NCI-H510A (cell line): ENCODE data around the gene TEK.

Experiments used
- DNase-seq: peaks from one replicate; lab custom pipeline; 2025; lab: John Stamatoyannopoulos, UW

The TEK gene

DNA sequence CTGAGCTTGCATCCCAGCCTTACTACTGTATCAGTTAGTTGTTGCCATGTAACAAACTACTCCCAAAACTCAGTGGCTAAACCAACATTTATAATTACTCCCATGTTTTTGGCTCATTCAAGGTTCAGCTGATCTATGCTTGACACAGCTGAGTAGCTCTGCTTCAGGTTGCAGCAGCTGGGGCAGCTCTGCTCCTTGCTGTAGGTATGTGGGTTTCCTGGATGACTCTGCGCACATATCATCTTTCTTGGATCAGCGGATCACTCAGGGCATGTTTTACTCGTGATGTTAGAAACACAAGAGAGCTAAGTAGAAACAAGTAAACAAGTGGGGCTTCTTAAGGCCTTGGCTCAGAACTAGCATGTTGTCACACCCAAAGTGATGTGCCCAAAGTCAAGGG, 15.1 kb downstream of the TEK start:
- no peak for DNase-seq

DNA sequence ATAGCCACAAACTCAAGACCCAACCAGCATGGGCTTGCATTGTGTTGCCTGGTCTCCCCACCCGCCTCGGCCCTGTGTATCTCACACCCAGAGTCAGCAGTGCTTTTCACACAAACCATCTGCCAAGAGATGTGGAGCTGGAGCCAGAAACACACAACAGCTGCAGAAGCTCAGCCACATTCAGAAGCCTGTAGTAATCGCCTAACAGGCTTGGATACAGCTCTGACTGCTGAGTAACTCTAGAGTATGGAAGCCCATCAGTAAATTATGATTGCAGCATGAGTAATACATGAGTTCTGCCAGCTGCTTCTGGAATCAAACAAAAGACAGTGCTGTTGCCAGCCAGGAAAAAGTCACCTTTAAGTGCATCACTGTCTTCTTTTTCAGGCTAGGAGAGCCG, 16.0 kb downstream of the TEK start:
- no peak for DNase-seq

DNA sequence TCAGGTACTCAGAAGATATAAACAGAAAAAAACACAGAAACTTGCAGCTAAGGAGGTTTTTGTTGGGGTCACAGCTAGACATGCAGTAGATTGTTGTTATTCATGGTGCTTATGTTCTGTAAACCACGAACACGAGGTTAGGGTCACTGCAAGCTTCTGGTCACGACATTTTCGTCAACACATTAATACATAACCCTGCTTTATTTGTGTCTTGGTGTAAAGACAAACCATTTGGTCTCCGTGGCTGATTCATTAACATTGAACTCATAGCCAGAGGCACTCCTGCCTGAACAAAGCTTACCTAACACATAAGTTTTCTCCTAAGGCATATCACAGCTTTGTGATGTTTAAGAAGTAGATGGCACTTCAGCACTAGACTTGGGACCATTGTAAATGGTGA, 16.9 kb downstream of the TEK start:
- no peak for DNase-seq

DNA sequence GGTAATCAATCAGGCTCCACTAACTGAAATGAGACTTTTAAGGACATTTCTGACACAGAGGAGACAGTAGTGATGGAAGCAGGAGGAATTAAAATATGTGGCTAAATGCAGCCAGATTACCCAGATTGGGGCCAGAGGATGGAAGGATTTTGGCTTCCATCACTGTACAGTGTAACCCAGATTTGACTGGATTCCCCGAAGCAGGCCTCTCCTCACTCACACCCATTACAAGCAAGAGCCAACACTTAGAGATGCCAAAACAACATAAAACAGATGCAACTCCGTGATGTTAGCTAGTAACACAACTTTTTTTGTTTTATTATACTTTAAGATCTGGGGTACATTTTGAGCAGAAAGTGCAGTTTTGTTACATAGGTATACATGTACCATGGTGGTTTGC, 17.6 kb downstream of the TEK start:
- no peak for DNase-seq

DNA sequence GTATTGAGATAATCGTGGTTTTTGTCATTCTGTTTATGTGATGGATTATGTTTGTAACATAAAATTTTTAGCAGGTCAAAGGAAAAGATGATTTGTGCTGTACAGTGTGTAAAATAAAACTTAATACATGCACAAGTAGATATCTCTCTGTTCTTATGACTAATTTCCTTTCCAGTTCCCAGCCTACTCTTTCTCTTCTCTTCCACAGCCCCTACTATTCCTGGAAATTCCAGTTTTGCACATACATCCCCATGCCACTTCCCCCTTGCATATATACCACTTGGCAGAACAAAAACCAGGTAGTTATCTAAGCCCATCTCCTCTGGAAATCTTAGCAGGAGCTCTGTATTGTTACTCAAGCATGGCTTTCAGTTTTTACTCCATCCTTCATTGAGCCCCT, 20.2 kb downstream of the TEK start:
- no peak for DNase-seq

DNA sequence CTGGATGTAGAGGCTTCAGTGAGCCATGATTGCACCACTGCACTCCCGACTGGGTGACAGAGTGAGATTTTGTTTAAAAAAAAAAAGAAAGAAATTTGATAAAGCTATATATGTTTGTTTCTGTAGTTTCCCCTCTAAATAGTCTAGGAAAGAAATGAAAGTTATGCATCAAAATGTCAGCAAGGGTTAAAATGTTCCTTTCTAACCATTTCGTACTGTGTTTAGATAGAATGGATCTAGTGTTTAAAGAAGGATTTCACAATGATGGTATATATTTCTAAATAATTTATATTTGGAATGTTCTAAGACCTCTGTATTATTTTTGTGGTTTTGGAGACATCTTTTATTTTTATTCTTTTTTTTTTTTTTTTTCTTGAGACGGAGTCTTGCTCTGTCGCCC, 22.7 kb downstream of the TEK start:
- DNase-seq: no peak

DNA sequence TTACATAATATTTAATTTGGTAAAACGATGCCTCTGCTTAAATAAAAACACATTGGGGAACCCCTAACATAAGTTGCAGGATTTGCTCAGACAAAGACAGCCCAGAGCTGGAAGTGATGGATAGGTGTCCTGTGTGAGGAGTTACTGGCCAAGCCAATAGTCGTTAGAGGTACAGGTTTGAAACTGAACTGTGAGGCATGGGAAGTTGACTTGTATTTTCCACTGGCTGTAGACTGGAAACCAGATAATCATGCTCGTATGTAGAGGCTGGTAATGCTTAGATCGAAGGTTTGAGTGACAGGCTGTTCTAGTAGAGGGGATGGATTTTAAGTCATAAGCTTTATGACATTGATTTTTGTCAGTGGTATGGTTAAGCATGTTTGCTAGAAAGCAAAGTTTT, 24.8 kb downstream of the TEK start:
- DNase-seq: no peak

DNA sequence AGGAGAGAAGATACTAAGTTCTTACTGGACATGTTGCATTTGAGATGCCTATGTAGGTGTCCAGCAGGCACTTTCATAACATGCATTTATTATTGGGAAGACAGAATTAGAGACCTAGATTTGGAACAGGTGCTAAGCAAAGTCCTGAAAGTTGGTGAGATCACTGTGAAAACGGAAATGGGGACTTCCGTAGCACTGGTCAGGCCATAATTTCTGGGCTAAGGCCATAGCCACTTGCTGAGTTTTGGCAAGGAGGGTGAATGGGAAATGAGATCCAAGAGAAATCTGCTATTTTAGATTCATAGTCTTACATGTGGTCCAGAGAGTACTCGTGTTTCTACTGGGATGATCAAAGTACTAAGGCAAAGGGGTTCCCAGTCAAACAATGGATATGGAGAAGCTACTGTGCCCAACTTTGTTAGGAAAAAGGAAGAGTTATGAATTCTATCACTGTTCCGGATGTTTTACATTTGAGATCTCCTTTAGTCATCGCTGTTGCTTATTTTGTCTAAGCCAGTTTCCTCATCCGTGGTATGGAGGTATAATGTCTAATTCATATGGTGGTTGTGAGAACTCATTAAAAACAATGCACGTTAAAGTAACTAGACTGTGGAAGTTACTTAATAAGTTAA, 33.4 kb downstream of the TEK start:
- DNase-seq: no peak

DNA sequence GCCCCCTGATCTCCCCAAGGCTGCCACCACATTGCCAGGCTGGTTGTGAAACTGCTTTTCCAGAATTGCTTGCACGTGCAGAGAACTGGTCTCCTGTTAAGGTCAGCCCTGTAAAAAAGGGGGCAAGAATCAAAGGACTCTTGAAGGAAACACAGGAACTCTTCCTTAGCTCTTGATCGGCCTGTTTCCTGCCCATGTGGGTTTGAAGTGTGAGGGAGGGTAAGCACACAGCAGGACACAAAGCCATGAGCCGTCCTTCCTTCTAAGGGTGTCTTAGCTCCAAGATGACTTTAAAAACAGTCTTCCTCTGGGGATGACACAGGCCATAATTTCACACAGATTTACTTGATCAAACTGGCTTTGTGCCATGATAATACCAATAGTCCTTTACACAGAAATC, 36.1 kb downstream of the TEK start:
- no peak for DNase-seq

DNA sequence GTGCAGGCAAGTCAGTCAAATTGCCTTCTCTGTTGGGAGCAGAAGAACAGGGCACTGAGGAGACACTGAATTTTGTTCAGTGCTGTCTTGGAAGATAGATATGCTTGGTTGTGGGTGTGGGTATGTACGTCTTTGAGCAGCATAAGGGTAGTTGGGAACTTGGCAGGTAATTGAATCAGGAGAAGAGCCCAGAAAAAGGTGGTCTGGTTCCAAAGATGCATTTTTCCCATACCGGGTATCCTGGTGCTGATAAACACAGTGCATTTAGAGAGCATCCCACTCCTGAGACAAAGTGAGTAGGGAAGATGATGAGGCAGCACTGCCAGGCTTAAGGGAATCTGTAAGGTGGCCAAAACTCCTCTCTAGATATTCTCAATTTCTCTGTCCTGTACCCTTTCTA, 40.6 kb downstream of the TEK start:
- no peak for DNase-seq

DNA sequence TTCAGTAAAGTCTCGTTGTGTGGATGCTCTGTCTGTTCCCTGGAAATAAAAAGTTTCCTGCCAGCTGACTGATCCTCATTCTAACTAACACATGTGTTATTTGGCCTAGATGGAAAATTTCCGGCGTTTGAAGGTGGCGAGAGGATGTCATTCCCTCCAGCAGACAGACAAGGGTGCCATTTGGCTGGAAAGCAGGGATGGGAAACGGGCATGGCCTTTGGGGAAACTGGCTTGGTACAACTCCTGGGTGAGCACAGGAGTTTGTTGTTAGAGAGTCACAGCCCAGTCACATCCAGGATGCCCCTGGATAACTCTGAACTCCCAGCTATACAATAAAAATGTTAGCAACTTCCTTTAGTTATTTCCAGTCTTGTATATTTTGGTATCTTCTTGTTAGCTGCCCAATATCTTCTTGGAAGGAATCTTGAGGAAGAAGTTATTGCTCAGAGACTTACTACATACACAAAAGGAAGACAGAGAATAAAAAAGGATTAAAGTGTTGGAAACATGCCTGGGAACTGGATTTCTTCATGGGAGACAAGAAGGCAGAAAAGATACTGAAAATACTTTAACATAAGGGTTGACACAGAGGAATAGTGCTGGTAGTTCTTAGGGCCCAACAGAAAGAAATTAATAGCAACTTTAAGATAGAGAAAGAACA, 41.9 kb downstream of the TEK start:
- no peak for DNase-seq

DNA sequence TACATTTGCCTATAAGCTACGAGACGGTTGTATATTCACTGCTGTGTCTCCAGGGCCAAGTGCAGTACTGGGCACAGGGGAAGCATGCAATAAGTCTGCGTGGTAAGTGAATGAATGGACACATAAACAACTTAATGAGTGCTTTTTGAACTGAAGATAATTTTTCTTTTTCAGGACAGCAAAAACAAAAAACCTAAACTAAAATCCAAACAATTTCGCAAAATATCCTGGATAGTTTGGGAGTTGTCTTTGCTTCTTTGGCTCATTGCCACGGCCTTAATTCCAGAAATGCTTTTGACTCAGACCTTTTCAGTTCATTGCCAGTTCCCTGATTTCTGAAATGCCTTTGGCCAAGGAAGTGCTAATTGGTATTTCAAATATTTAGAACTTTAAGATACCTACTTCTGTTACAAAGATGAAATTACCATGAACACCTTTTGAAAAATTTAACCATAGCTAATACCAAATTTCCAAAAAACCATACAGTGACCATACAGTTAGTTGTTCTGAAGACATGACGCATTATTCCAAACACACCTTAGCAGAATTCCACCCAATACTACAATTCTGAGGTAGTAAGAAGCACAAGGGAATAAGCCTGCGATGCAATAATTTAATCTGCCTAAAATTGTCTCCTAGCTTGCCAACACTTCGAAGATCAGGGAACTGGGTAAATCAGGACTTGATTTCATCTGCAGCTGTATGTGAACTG, 42.8 kb downstream of the TEK start:
- no peak for DNase-seq

DNA sequence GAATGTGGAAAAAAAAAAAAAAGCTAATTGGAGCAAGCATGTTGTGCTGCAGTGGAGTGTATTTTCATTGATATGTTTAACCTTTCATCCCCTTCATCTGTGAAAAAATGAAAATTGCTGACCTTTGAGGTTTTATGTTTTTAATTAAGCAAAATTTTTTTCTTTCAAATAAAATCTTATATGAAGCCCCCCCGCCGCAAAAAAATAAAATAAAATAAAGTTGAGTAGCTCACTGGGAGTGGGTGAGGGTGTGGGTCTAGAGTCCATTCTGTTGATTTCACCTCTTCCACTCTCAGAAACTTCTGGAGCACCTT, 43.3 kb downstream of the TEK start:
- no peak for DNase-seq

DNA sequence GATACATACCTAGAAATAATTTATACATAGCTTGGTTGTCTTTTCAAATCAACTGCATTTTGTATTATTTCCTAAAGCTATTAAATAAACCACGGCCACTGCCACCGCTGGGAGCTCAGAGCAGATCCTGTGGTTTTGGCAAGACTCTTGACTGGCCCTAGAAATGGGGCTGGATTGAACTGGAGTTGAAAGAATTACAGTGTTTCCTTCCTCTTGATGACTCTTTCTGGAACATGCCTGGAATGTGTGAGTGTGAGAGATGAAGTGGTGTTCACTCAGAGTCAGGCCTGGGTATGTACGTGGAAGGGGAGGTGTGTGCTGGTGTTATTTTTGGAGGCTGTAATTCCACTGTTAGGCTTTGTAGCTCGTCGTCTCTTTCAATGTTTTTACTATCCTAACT, 45.9 kb downstream of the TEK start:
- DNase-seq: no peak

DNA sequence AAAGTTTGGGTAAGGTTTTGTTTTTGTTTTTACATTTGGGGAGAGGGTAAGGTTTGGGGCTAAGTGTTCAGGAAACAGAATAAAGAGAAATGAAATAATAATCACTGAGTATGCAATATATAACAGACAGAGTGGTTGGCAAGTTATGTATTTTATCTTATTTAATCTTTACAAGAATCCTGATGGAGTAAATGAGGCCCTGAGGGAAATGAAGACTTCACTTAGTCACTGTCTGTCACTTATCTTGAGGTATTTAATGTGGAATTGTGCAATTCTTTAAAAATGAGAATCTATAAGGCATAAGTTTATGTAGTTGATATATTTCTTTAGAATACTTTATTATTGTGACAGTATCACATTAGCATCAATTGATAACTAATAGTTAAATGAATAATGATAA, 48.1 kb downstream of the TEK start:
- no peak for DNase-seq

DNA sequence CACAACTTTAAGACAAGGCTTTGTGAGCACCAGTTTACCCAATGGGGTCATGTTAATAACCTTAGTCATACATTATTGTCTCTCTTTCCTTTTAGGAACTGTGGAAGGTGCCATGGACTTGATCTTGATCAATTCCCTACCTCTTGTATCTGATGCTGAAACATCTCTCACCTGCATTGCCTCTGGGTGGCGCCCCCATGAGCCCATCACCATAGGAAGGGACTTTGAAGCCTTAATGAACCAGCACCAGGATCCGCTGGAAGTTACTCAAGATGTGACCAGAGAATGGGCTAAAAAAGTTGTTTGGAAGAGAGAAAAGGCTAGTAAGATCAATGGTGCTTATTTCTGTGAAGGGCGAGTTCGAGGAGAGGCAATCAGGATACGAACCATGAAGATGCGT, 48.7 kb downstream of the TEK start:
- no peak for DNase-seq

DNA sequence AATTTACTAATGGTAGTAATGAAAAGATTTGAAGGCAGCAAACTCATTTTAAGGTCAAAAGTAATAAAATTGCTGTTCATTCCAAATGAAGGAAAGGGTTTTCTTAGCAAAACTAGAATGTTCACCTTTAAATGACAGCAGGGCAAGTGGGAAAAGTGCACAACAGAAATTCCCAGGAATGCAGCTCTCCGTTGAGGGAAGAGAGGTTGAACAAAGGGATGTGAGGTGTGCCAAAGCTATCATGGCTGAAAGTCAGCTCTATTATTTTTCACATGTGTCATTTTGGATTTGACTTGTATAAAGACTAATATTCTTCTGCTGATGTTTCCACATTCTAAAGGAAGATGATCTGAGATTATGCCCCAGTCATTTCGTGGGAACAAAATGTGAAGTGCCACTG, 51.6 kb downstream of the TEK start:
- DNase-seq: no peak

DNA sequence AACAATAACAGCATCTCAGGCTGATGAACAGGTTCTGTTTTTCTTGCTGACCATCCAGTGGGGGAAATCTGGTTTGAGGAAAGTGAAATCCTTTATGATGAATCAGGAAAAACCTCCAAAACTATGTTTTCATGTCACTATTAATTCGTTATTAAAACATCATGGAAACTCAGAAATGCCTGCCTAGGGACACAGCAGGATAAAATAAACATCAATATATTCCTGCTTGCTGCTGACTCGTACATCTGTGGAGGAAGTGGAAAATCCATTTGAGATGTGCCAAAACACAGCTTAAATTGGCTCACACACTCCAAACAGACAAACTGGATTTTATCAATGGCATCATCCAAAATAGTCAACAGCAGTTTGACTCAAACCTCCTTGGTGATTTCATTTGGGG, 53.0 kb downstream of the TEK start:
- DNase-seq: no peak

DNA sequence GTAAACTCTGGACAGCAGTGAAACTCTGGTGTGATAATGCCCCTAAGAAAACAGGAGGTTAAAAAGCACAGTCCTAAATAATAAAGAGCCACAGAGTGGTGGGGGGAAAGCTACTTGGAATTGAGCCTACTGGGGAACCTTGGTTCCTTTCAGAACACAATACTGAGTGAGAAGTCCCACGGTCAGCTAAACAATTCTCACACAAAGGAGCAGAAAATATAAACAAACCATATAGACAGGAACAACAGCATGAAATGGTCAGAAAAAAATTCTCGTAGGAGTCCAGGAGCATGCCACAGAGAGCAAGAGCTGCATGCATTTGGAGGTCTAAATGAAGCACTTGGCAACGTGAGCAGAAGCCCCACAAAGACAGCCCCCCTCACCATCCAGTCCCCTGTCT, 56.0 kb downstream of the TEK start:
- no peak for DNase-seq

DNA sequence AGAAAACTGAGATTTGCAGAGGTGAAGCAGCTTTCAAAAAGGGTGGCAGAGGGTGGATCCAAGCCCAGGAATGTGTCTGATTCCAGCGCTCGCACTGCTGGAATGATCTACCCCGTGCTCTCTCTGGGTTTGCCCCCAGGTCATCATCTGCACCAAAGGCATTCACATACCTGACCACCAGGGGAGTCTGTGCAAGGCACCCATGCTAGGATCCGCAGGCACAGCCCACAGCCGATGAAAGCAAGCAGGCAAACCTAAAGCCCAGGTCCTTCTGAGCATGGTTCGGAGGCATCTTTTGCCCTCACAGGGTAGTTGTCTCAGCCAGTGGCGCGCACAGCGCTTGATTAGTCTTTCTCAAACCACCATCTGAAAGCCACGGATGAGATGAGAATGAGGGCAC, 56.6 kb downstream of the TEK start:
- DNase-seq: no peak

DNA sequence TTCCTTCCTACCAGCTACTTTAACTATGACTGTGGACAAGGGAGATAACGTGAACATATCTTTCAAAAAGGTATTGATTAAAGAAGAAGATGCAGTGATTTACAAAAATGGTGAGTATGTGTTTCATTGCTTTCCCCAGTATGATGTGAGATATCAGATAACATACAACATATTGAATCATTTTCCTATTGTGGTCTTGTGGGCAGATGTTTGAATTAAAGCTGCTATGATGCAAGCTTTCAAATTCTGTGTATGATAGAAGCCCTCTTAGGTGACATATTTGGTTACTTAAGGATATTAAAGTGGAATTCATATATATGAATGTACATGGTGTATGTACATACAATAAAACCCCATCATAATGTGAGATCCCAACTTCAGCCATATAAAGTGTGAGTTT, 59.5 kb downstream of the TEK start:
- no peak for DNase-seq

DNA sequence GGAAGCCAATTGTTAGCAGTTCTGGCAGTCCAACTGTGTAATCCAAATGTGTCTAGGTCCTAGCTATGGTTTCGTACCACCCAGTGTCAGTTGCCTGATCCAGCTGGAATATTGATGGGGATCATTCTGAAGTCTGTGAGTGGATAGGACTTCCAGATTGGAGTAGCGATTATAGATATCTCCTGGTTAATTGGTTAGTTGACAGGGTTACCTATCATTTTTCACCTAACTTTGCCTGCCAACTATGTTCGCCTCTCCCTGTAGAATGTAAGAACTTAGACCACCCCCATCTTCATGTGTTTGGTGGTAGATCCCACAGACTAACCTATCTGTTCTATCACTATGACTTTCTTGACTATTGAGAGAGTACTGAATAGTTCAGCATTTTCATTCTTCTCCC, 59.9 kb downstream of the TEK start:
- no peak for DNase-seq

DNA sequence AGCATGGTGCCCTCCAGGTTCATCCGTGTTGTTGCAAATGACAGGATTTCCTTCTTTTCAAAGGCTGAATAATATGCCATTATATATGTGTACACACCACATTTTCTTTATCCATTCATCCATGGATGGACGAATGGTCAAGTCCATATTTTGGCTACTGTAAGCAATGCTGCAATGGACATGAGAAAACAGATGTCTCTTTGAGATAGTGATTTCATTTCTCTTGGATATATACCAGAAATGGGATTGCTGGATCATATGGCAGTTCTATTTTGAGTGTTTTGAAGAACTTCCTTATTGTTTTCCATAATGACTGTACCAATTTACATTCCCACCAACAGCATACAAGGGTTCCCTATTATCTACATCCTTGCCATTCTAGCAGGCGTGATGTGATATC, 67.9 kb downstream of the TEK start:
- DNase-seq: no peak

DNA sequence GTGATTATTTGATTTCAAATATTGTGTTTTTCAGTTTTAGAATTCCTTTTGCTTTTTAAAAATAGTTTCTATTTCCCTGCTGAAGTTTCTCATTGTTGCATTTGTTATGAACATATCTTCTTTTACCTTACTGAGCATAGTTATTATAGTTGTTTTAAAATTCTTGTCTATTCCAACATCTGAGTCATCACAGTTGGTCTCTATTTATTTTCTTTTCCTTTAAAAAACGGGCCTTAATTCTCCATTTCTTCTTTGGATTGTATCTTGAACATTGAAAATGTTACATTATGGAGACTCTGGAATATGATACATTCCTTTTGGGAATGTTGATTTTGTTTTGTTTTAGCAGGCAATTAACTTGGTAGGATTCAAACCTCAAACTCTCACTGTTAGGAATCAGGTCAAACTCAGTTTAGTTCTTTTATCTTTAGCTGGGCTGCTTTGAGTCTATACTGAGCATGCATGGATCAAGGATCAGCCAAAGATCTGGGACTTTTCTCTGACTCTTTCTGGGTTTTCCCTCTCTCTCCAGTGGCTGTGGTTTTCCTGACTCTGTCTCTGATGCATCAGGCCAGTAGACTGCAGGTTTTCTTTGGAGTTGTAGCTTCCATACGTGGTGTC, 70.3 kb downstream of the TEK start:
- DNase-seq: no peak
